ENCODE results near the gene CTU2. TPM values are rescaled to one million over a fixed set of nuclear protein-coding genes. Genes with fewer than 3 reads are reported as not detected.

CTU2 gene
- total and polyA plus RNA-seq, 9 of the 15 experiments (the other 6 are each of a cell fraction or from before 2014, with no cell fraction given), result 1.3 to 105 (median 23.2) TPM

GRCh38 chr16:88747588-88748301, 41.4 kb downstream of the CTU2 start (continued):
- TF ChIP-seq ZNF174 (CRISPR knock-in tag; IDR thresholded peaks at IDR 0.05) (no peak), POLR2G (IDR thresholded peaks at IDR 0.05; ENCODE audit: low read depth, low read length) (peak; percentile 49; the same call in 1 of the 2 replicates), MYNN (IDR thresholded peaks at IDR 0.05) (peak; percentile 59; the same call in 1 of the 2 replicates), MYNN (CRISPR knock-in tag; IDR thresholded peaks at IDR 0.05) (no peak), TEAD1 (CRISPR knock-in tag; IDR thresholded peaks at IDR 0.05) (0 out of 4 replicates have a peak, but pooled peaks of 1 of the 2 experiments have one; percentile 21), THRB (CRISPR knock-in tag; conservative IDR thresholded peaks at IDR 0.05) (0 out of 2 replicates have a peak, but pooled peaks have one; percentile 4), CREM (IDR thresholded peaks at IDR 0.05; ENCODE audit: low read depth) (peak; percentile 65), STAG1 (CRISPR knock-in tag; IDR thresholded peaks at IDR 0.05; ENCODE audit: borderline replicate concordance) (0 out of 2 replicates have a peak, but pooled peaks have one; percentile 7), XRCC5 (IDR thresholded peaks at IDR 0.05; ENCODE audit: low read depth, low read length) (peak; percentile 81), BCL6 (CRISPR knock-in tag; IDR thresholded peaks at IDR 0.05) (no peak), KLF13 (tag; IDR thresholded peaks at IDR 0.05; ENCODE audit: borderline replicate concordance, low read depth) (peak; percentile 87; the same call in 1 of the 2 replicates), GABPB1 (CRISPR knock-in tag; IDR thresholded peaks at IDR 0.05) (peak; percentile 25; the same call in 1 of the 2 replicates), HNRNPLL (IDR thresholded peaks at IDR 0.05; ENCODE audit: low read depth, low read length, poor library complexity, severe bottlenecking) (no peak), MCM7 (IDR thresholded peaks at IDR 0.05) (no peak), MAZ (CRISPR knock-in tag; conservative IDR thresholded peaks at IDR 0.05 in 1 of 2, IDR thresholded peaks at IDR 0.05 in 1 of 2) (peak in 1 of 2 experiments; percentile 57; a peak in 2 of 4 replicates)
- TF ChIP-seq, protein P1, sequence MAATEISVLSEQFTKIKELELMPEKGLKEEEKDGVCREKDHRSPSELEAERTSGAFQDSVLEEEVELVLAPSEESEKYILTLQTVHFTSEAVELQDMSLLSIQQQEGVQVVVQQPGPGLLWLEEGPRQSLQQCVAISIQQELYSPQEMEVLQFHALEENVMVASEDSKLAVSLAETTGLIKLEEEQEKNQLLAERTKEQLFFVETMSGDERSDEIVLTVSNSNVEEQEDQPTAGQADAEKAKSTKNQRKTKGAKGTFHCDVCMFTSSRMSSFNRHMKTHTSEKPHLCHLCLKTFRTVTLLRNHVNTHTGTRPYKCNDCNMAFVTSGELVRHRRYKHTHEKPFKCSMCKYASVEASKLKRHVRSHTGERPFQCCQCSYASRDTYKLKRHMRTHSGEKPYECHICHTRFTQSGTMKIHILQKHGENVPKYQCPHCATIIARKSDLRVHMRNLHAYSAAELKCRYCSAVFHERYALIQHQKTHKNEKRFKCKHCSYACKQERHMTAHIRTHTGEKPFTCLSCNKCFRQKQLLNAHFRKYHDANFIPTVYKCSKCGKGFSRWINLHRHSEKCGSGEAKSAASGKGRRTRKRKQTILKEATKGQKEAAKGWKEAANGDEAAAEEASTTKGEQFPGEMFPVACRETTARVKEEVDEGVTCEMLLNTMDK (IDR thresholded peaks at IDR 0.05; ENCODE audit: borderline replicate concordance, insufficient read depth, low read depth, low read length, poor library complexity, severe bottlenecking), result peak; percentile 66
- TF ChIP-seq, protein P2, sequence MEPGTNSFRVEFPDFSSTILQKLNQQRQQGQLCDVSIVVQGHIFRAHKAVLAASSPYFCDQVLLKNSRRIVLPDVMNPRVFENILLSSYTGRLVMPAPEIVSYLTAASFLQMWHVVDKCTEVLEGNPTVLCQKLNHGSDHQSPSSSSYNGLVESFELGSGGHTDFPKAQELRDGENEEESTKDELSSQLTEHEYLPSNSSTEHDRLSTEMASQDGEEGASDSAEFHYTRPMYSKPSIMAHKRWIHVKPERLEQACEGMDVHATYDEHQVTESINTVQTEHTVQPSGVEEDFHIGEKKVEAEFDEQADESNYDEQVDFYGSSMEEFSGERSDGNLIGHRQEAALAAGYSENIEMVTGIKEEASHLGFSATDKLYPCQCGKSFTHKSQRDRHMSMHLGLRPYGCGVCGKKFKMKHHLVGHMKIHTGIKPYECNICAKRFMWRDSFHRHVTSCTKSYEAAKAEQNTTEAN (CRISPR knock-in tag; IDR thresholded peaks at IDR 0.05), result no peak
- TF ChIP-seq, protein P3, sequence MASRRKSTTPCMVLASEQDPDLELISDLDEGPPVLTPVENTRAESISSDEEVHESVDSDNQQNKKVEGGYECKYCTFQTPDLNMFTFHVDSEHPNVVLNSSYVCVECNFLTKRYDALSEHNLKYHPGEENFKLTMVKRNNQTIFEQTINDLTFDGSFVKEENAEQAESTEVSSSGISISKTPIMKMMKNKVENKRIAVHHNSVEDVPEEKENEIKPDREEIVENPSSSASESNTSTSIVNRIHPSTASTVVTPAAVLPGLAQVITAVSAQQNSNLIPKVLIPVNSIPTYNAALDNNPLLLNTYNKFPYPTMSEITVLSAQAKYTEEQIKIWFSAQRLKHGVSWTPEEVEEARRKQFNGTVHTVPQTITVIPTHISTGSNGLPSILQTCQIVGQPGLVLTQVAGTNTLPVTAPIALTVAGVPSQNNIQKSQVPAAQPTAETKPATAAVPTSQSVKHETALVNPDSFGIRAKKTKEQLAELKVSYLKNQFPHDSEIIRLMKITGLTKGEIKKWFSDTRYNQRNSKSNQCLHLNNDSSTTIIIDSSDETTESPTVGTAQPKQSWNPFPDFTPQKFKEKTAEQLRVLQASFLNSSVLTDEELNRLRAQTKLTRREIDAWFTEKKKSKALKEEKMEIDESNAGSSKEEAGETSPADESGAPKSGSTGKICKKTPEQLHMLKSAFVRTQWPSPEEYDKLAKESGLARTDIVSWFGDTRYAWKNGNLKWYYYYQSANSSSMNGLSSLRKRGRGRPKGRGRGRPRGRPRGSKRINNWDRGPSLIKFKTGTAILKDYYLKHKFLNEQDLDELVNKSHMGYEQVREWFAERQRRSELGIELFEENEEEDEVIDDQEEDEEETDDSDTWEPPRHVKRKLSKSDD (conservative IDR thresholded peaks at IDR 0.05; ENCODE audit: low read length), result 0 out of 2 replicates have a peak, but pooled peaks have one; percentile 11
